Ramos (cell line): ENCODE measurements around the gene TENT4A.
"Not testable (repeated sequence)": the region's sequence is repeated elsewhere in the genome, so short reads cannot be mapped to it uniquely, and the experiment has no call there.

Source experiments
- in situ Hi-C: fragments of 300-500 bp; cut with MboI; formaldehyde crosslinking; loops from one replicate; pipeline ENCODE4 v1.14.3; 2022; ENCODE audit warnings: low sequenced_read_pairs; ENCODE audit not compliant: unreplicated experiment

The TENT4A gene

DNA sequence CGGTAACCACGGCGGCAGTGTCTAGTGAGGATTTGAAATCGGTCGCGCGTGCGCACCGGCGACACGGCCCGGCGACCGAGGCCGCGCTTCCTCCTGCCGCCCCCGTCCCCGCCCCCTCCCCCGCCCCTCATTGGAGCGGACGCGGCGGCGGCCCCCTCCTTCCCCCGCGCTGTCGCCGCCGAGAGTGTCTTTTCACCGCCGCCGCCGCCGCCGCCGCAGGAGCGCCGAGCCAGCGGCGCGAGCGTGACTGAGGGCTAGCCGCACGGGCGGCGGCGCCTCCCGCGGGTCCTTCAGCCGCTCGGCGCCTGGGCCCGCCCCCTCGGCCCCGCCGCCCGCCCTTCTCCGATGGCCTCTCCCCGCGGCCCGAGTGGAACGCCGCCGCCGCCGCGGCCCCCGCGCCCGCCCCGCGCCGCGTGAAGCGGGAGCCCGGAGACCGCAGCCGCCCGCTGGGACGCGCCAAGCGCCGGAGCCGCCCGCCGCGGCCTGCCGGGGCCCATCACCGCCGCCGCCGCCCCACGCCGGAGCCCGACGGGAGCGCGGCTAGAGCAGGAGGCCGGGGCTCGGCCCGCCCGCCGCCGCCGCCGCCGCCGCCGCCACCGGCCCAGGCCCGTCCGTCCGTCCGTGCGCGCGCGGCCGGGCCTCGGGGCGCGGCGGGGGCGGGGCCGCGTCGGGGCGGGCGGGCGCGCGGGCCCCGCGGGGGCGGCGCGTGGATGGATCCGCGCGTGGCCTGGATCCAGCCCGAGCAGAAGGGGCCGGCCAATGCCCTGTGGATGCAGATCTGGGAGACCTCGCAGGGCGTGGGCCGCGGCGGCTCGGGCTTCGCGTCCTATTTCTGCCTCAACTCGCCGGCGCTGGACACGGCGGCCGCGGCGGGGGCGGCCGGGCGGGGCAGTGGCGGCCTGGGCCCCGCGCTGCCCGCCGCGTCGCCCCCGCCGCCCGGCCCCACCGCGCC is at the start of gene TENT4A:
Gene TENT4A, plus strand, starts transcription at position 159 of the 952 bp plus-strand sequence. Its CDS starts 552 bp downstream, at position 711.
- in situ Hi-C loops, result no loop called here

DNA sequence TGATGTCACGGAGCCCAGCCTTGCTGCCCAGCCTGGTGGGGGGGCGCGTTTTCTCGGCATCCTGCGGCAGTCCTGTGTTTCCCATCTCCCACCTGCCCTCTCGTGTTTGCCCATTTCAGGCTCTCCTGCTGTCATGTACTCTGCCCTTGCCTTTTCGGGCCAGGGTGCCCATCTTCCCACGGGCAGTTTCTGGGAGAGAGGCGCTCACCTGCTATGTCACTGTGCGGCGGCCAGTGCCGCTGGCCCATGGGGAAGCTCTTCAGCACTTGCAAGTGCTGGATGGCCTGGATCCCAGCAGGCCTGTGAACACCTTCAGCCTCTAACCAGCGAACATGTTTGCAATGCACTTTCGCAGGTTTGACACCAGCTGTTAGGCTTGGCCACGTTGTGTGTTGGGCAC is 46.5 kb upstream of the TENT4A start:
- in situ Hi-C loops, result no loop called here

DNA sequence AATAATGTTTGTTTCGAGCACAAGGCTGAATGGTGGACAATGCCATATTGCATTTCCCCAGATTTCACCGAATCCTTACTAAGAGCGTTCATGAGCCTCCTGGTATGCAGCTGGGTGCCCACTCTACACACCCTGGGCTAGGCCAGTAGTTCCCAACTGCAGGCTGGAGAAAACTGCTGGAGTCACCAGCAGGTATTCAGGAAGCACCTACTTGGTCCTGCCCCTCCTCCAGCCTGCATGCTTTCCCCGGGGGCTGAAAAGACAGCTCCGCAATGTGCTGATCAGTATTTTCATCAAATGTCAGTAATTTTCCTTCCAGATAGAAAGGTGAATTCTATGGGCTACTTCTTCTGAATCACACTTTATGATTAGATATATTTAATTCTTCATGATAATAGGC is 45.6 kb upstream of the TENT4A start:
- in situ Hi-C loops, result no loop called here

DNA sequence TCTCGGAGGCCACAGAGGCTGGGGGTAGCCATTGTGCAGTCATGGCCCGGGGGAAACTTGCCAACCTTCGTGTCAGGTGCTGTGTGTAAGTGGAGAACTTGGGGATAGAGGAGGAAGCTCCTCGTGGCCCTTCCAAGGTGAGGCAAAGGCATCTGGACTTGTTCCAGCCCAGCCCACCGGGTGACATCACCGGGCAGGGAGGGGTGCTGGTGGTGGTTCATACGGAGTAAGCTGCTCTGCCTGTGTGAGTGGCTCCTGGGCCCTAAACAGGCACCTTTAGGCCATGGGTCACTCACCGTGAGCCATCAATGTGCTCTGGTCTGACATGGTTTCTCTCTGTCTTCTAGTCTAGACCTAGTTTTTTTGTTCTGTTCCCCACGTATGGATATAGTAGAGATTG is 44.5 kb upstream of the TENT4A start:
- in situ Hi-C loops, result not testable (repeated sequence)

DNA sequence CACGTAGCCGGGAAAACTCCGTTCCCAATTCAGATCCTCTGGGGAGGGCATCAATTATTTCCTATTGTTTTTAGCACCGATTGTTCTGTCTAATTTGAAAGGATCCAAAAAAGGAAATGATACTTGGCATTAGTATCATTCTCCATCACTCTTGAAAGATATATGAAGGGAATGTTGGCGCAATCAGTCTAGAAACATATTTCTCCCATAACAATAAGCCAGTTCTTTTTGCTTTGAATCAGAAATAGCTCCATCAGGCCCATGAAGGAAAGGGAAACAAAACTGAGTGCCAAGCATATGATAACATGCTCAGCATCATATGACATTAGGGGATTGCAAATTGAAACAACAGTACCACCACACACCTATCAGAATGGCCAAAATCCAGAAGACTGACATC is 40.2 kb upstream of the TENT4A start:
- in situ Hi-C loops, result no loop called here

DNA sequence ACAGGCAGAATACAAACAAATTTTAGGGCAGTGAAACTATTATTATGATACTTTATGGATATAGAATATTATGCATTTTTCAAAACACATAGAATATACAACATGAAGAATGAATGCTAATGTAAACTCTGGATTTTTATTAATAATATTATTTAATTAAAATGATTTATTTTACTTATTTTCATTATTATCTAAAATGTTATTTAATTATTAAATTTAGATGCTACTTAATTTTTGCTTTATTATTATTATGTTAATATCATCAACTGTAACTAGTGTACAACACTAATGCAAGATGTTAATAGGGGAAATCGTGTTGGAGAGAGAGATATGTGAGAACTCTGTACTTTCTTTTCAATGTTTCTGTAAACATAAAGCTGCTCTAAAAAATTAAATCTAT is 39.3 kb upstream of the TENT4A start:
- in situ Hi-C loops, result no loop called here

DNA sequence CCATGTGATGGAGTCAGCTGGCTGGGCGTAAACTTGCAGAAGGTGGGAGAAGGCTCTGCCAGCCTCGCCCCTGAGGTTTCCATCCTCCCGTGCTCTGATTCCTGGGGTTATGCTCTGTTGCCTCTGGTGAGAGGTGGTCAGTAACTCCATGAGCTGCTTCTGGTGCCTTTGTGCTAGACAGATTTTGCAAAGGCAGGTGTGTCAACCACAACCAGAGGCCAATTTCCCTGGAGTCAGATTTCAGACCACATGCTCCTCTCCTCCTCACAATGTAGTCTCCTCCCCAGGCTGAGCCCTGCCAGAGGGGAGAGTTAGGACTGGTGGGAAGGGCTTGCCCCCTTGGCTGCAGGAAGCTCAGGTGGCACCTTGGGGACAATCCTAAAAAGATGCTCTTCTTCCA is 38.8 kb upstream of the TENT4A start:
- in situ Hi-C loops, result no loop called here

DNA sequence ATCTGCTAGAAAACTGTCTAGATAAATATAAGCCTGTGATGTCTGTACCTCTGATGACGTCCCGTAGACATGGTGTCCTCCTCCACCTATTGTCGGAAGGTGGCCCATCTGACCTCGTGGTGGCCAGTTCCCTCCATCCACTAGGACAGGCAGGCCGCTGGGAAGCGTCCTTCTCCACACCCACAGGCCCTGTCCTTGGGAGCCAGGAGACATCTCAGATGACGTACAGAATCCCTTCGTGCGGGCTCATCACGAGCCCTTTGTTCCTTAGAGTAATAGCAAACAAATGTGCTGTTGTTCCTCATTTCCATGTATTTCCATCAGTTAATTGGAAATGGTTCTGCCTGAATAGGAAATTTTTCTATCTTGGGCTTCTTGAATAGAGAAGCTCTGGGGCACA is 38.3 kb upstream of the TENT4A start:
- in situ Hi-C loops, result no loop called here

DNA sequence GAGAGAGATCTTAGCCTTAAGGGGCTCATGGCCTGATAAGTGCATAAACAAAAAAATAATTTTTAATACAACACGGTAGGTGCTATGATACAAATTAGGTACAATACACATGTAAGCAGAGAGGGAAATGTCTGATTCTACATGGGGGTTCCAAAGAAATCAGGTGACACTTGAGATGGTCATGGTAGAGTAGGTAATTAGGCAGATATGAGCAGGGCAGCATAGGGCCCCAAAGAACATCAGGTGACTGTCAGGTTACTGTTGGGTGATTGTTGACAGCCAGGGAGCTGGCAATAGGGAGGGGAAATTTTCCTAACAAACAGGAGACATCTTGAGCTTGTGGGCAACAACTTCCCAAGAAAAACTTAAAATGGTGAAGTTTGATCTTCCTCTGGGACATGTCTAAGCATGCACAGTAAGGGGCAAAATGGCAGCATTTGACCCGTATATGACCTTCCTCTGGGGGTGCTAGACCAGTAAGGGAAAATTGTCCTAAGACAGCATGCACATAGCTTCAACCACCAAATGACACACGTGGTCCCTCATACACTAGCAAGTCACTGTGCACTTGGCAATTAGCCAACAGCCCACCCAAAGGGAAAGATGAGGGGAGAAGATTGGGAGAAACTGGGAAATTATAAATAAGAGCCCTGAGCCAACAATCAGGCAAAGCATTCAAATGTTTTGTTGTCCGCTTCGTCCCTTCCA is 37.3 kb upstream of the TENT4A start:
- in situ Hi-C loops, result no loop called here

DNA sequence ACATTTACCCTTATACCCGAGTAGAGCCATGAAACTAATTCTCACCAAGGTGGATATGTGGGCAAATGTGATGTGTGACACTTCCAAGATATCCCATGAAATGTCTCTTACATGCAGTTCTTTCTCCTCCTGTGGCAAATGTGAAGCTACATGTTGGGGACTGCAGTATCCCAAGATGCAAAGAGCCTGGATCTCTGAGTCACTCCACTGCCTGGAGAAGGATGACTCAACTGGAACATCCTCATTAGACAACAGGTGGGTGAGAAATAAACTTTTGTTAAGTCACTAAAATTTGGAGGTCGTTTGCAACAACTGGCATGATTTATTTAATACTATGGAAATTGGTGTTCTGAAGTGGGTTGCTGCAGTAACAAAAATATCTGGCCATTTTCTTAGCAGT is 36.5 kb upstream of the TENT4A start:
- in situ Hi-C loops, result no loop called here

DNA sequence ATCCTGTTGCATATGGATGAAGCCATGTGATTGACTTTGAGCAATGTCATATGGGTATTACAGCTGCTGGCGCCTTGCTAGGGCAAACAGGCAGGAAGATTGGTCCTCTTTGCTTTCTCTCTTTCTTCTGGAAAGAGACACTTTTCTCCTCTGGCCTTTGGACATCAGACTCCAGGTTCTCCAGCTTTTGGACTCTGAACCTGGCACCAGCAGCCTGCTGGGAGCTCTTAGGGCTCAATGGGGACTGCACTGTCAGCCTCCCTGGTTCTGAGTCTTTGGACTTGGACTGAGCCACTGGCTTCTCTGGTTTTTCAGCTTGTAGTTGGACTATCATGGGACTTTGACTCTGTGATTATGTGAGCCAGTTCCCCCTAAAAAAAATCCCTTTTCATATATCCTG is 34.8 kb upstream of the TENT4A start:
- in situ Hi-C loops, result no loop called here

DNA sequence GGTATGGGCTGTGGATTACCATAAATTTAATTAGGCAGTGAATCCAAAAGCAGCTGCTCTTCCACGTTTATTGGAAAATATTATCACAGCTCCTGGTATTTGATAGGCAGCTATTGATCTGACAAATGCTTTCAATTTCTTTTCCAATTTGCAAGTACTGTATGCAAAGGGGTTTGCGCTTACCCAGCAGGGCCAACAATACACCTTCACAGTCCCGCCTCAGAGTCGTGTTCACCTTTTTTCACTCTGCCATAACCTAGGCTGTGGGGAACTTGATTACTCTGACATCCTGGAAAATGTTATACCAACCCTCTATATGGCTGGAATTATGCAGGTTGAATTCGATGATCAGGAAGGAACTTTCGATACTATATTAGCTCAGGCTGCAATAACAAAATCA is 32.3 kb upstream of the TENT4A start:
- in situ Hi-C loops, result no loop called here

DNA sequence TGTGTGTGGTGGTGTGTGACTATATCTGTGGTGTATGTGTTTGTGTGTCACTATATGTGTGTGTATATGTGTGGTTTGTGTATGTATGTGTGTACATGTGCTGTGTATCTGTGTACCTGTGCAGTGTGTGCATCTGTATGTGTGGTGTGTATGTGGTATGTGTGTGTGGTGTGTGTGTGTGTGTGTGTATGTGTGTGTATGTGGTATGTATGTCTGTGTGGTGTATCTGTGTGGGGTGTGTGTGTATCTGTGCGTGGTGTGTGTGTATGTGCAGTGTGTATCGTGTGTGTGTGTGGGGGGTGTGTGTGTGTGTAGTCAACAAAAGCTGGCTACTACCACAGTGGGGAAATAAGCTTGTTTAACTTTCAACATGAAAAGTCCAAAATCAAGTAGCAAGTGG is 31.6 kb upstream of the TENT4A start:
- in situ Hi-C loops, result no loop called here

DNA sequence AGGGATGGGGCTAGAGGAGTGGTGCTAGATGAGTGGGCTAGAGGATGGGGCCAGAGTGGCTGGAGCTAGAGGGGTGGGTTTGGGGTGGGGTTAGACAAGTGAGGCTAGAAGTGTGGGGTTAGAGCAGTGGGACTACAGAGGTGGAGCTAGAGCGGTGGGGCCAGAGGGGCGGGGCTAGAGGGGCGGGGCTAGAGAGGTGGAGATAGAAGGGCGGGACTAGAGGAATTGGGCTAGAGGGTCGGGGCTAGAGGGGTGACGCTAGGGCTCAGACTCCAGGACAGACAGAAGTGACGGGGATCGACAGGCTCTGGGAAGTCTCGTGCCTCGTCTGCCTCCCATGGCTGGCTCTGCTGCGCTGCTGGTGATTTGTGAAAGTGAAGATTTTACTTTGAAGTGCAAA is 31.0 kb upstream of the TENT4A start:
- in situ Hi-C loops, result no loop called here

DNA sequence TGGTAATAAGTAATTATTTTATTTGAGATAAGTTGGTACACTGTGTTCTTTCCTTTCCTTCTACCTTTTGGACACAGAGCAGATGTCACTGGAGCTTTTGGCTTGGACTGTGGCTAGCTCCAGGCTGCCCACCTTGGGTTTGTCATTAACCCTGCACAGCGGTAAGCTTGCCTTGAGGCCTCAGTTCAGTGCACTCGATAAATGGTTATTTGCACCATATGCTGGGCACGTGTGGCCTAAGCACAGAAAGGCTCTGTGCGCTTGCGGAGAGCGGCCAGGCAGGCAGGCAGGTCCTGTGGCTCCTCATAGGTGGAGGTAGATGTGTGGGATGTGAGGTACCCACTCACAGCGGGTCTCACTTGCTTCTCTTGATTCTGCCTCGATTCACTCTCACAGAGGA is 30.0 kb upstream of the TENT4A start:
- in situ Hi-C loops, result no loop called here

DNA sequence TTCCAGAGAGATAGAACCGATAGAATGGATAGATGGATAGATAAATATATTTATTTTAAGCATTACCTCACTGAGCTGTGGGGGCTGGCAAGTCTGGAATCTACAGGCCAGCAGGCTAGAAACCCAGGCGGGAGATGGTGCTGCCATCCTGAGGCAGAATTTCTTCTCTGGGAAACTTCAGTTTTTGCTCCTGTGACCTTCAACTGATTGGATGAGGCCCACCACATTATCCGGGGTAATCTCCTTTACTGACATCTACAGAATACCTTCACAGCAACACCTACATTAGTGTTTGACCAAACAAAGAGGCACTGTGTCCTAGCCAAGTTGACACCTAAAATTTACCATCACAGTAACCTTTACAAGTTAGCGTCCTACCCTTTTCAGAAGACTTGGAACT is 29.2 kb upstream of the TENT4A start:
- in situ Hi-C loops, result no loop called here

DNA sequence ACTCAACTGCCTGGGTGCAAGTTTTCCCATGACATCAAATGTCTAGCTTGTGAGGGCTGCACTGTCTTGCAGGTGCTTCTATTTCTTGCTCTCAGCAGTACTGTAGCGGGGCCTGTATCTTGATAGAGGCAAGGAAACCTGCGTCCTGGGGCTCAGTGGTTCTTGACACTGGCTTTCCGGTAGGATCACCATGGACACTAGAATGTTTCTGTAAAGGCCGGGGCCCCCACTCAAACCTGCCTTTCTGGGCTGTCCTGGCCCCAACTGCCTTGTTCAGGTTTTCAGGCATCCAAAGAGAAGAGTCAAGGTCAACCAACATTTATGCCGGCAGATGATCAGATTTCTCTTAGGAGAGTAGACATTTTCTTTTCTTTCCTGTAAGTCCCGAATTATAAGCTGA is 26.7 kb upstream of the TENT4A start:
- in situ Hi-C loops, result no loop called here

DNA sequence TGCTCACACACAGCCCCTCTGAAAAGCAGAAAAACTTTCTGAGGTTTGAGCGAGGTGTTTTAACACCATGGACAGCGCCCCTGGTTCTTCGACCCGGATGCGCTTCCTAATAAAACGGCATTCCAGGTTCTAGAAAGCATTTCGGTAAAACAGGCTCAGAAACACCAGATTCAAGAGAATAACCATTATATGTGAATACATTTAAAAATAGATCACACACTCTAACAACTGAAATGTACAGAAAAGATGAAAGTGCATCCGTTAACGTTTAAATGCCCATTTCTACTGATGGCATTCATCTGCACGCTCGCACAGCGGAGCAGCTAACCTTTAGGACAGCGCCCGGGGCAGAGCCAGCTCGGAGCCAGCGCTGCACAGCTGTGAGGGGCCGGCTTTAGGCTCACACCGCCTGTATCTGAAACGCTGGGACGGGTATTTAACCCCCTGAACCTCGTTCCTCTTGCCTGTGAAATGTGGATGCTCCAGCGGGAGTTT is 26.3 kb upstream of the TENT4A start:
- in situ Hi-C loops, result no loop called here

DNA sequence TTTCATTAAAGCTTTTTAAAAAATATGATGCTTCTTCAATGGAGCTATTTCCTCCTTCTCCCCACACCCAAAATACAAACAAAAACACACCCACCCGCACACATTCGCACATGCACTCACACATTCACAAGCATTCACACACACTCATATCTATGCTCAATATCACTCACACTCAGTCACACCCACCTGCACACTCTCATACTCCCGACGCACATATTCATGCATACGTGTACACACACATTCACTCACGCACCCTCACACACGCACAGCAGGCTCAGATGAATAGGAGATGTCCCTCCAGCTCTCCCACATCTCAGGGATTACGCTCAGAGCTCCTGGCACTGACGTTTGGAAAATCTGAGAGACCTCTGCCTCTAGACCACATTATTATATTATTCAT is 25.7 kb upstream of the TENT4A start:
- in situ Hi-C loops, result no loop called here

DNA sequence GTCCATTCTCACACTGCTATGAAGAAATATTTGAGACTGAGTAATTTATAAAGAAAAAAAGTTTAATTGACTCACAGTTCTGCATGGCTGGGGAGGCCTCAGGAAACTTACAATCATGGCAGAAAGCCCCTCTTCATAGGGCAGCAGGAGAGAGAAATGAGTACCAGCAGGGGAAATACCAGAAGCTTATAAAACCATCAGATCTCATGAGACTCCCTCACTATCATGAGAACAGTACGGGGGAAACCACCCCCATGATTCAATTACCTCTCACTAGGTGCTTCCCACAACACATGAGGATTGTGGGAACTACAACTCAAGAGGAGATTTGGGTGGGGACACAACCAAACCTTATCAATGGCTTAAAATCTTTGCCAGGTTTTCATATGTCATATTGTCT is 20.3 kb upstream of the TENT4A start:
- in situ Hi-C loops, result no loop called here

DNA sequence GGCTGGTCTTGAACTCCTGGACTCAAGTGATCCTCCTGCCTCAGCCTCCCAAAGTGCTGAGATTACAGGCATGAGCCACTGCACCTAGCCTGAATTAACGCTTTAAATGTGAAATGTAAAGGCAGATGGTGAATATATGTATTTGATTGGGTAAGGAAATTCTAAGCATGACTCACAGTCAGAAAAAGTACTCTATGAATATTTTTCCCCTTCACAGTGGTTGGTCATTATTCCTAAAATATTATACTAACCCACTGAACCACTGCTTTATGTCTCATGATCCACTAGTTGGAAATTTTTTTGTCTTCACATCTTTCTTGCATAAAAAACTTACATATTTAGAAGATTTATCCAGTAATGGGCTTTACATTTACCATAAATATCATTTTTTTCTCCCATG is 14.5 kb upstream of the TENT4A start:
- in situ Hi-C loops, result no loop called here
